Stimulated activated CD8-positive, alpha-beta memory T cell treated with anti-CD3 and anti-CD28 coated beads, Interleukin-7, amount 100 ng/mL, for 24 hours (primary cell): Measurements from ENCODE around the gene KSR2.

Experiments used
- DNase-seq: peaks from one replicate; pipeline ENCODE4 v3.0.0-alpha.2; 2020; ENCODE audit warnings: low read depth

Gene KSR2

DNA sequence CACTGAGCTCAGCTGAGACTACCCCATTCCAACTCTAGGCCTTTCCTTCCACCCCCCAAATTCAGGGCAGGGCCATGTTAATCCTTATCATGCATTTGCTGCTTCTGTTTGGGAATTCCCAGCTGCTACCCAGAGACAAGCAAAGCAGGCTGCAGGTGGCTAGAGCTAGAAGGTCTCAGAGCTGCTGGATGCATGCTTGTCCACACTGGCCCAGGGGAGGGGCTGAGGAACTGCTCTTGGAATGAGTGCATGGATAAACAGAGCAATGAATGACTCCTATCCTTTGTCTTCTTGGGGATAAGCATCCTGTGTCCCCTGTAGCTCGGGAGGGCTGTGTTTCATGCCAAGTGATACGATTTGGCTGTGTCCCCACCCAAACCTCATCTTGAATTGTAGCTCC is 470.5 kb downstream of the KSR2 start:
- no peak for DNase-seq

- DNase-seq: no peak
Measured at GRCh38 chr12:117497407-117497806, 471.4 kb downstream of the KSR2 start.

DNA sequence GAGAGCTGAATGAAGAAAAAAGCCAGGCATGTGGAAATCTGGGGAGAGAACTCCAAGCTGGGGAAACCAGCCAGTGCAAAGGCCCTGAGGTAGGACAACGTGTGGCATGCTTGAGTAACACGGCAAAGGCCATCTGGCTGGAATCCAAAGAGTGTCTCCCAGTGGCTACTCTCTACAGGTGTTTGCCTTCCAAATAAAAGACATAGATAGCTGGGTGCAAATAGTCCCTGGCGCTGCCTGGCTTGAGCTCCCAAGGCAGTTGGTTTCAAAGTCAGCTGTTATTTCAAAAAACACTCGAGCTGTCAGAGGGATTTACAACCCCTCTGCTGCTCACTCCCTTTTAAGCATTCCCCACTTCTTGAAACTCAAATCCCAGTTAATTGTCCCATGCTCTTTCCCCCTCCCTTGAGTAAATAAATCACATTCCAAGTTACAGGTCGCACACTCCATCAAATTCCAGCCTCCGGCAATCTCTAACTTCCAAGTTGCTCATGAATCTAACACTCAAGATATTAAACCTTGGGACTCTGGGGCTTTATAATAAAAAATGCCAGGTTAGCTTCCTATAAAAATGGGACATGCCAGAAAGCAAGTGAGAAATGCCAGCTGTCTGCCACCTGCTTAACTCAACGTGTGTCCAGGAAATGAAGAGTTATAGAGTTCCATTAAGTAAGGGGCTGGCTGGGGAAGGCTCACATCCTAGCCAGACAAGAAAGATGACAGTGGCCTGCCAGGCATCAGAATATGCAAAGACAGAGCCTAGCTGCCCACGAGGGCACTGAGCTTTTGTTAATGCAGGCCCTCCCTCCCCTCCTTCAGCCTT is 473.7 kb downstream of the KSR2 start:
- no peak for DNase-seq

DNA sequence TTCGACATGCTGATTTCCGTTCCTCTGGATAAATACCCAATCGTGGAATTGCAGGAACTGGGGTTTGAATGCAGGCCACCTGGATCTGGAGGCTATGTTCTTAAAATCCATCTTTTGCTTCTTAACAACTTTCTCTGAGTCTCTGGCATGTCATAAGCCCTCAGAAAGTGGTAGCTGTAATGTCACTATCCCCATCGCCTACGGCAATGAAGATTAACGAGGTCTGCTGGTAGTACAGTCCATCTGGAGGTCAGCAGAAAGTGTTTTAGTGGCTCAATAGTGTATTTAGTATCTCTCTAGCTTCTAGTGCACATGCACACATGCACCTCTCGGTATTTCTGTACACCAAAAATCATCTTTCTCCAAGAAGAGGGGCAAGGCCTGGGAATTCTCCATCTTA is 477.1 kb downstream of the KSR2 start:
- DNase-seq: no peak

GRCh38 chr12:117490130-117490529 is 478.7 kb downstream of the KSR2 start:
- DNase-seq: no peak

DNA sequence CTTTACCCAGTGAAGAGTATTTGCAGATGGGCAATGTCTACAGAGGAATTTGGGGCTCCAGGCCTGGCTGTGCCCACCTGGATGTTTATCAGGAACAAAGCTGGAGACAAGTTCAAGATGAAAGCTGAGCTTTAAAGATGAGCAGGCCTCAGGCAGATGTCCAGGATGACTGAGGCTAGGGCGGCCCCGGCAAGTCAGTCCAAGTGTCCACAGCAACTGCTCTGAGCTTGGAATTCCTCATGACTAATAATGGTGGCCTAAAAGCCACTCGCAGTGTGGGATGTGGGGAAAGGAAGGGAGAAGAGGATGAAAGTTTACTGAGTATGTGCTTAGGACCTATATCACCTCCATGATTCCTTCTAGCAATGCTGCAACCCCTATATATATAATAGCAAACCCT is 479.1 kb downstream of the KSR2 start:
- DNase-seq: no peak

DNA sequence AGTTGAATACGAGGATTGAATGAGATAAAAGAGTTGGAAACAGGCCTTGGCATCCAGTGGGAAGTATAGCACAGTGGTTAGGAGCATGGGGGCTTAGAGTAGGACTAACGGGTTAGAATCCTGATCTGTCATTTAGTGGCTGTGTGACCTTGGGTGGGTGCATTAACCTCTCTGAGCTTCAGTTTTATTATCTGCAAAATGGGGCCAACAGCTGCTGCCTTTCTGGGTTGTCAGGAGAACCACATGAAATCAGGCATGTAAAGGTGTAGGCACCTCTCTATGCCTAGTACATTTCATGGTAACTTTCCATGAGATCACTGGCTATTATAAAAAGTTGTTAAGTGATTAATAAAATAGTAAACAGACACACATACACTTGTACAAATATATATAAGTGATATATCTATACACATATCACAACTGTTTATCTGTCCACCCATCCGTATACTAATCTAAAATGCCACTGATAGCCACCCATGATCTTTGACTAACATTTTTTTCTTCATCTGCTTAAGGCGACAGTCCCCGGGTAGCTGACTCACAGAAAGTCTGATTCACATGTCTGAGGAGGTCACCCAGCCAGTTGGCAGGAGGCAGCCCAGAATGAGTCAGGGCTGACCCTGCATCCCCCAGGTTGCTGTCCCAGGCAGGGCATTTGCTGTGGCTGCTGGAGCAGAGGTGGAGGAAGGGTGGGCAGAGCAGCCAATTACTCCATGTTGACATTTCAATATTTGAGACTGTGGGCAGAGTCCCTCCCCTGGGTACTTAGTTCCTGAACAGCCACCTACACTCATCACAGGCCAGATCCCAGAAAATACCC is 481.7 kb downstream of the KSR2 start:
- no peak for DNase-seq

DNA sequence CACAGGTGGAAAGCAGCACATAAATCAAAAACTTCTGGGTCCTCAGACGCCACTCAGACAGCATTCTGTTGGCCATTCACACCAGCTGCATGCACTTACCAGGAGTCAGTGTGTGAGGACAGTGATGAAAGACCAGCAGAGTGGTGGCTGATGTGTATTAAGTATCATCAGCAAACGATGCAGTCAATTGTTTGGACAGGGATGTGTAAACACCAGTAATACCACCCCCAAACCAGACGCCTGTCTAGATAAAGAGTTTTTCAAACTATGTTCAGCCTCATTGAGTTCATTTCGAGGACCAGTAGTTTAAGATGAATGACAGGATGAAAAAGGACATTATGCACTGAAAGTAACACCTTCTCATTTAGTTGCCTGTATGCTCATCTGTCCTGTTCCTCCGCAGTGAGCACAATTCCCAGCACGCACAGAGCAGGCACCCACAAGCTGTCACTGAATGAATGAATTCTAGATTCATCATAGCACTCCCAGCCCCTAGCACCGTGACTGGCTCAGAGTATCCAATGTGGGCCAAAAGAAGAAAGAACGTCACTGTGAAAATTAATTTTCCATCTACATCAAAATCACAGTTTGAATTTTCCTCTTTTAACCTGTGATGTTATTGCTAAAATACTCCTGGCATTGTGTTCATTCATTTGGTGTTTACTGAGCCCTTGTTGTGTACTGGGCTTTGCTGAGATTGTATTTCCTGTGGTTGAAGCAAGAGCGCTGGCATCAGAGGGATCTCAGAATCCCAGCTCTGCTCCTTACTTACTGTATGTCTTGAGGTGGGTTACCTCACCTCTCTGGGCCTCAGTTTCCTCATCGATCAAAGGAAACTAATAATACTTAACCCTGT is 482.6 kb downstream of the KSR2 start:
- no peak for DNase-seq

DNA sequence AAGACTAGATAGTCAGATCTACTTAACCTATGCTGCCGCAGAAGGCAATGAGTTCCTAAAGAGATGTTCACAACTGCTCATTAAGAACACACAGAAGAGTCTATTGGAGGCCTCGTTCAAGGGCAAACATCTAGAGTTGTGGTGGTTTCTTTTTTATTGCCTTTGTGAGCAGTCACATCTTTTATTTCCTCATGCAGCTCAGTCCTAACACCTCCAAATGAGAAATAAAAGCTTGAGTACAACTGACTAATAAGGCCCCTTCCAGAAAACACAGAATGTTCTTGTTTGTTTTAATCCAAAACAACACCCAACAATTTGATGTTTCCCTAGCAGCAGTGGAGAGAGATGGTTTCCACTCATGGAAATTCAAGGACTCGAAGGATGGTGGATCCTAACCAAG is 483.9 kb downstream of the KSR2 start:
- DNase-seq: no peak

- no peak for DNase-seq
Measured at GRCh38 chr12:117483501-117483900, 485.3 kb downstream of the KSR2 start.

DNA sequence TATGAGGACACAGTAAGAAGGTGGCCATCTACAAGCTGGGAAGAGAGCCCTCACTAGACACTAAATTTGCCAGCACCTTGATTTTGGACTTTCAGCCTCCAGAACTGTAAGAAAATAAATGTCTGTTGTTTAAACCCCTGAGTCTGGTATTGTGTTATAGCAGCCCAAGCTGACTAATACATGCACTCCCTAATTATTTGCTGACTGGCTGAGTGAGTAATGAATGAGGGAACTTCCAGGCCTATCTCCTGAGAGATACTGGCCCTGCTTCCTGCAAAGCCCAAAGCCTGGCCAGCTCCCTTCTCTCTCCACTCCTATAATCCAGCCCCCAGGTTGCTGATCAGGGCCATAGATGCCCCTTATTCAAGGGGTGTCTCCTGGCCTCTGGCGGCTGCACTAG is 487.3 kb downstream of the KSR2 start:
- DNase-seq: no peak

- DNase-seq: no peak
Measured at GRCh38 chr12:117476341-117476740, 492.4 kb downstream of the KSR2 start.

DNA sequence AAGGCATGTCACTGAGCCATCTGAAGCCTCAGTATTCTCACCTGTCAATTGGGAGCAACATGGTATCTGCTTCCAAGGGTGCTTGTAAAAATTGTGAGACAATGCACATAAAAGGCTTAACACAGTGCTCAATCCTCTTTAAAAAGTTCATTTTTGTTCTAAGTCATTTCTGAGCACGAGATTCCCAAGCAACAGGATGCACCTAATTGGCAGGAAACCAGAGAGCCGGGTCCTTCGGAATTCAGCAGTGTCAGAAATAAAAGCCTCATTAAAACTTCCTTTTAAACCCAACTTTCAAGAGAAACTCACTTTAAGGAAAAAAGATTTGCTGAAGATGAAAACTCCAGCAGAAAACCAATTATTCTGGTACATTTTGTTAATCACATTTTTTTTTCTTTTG is 494.9 kb downstream of the KSR2 start:
- DNase-seq: no peak

GRCh38 chr12:117472983-117473382 is 495.8 kb downstream of the KSR2 start:
- no peak for DNase-seq

DNA sequence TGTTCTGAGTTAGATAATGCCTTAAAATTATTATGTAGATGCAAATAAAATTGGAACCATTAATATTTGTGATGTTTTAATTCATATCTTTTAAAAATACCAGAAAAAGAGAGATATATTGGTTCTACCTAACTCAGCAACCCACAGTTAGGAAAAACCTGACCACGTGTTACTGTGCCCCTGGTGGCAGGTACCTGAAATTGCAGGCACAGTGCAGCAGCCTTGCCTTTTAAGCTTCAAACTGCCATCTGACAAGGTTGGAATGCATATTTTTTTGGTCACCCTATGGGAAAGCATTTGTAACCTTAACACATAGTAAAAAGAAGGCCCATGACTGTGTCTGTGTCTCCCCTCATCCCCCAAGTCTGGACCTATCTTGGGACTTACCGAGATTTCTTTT is 498.0 kb downstream of the KSR2 start:
- no peak for DNase-seq

- no peak for DNase-seq
Measured at GRCh38 chr12:117469883-117470483, 498.8 kb downstream of the KSR2 start.

- DNase-seq: no peak
Measured at GRCh38 chr12:117468016-117468415, 500.8 kb downstream of the KSR2 start.

- no peak for DNase-seq
Measured at GRCh38 chr12:117467588-117467987, 501.2 kb downstream of the KSR2 start.

DNA sequence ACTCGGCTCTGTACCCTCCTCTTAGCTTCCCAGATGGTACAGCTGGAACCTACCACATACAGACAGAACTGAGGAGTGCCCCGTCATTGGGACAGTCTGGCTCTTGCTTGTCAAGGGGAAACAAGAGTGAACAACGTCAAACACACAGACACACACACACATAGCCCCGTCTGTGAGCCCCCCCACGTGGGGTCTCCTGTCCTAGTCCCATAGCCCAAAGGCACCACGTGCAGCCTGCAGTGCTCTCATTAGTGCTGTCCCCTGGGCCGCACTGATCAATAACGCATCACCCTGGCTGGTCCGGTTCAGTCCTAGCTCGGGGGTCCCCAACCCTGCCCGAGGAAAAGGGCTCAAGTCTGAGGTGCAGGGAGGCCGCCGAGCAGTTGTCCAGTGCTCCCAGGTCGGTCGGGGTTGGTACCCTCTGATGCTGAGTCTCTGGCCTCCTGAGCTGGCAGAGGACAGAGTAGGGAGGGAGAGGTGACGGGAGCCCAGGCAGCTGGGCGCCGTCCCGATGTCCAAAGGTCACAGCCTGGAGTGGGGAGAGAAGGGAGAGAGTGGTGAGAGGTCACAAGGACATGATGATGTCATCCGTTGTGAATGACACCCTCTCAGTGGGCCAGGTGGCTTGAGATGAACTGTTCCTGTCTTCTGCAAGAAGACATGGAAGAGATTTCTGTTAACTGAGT is 502.0 kb downstream of the KSR2 start:
- DNase-seq: no peak

DNA sequence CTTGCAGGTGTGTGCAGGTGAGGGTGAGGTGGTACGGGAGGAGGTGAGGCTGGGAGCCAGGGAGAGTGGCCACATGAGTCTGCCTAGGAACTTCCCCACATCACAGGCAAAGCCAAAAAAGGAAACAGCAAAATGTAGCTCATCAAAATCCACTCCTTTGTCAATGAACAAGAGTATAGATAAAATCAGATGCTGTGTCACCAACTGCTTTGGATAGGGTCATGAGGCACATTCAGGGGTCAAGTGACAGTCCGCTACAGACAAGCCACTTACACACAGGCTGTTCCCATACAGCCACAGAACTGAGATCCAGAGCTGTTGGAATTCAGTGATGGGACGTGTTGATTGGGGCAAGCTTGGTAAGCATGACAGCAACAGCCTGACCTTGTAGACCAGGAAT is 507.1 kb downstream of the KSR2 start:
- no peak for DNase-seq

GRCh38 chr12:117459229-117459628 is 509.6 kb downstream of the KSR2 start:
- no peak for DNase-seq

GRCh38 chr12:117457189-117457588 is 511.6 kb downstream of the KSR2 start:
- no peak for DNase-seq
